Urinary bladder (tissue), 4 donors: ENCODE results near the gene EXOC4. TPM values are rescaled to one million over a fixed set of nuclear protein-coding genes. Genes with fewer than 3 reads are reported as not detected.

Source experiments
- DNase-seq: peaks from one replicate; pipeline ENCODE4 v3.0.0-alpha.2; 2015; ENCODE audit errors: extremely low spot score
- H3K27ac ChIP-seq: one replicate; pipeline ENCODE4 v1.5.1; 2013; ENCODE audit warnings: low read depth, mild to moderate bottlenecking, moderate library complexity
- H3K36me3 ChIP-seq: one replicate; pipeline ENCODE4 v1.6.1; 2013; ENCODE audit warnings: mild to moderate bottlenecking, moderate library complexity; ENCODE audit not compliant: insufficient read depth
- H3K4me1 ChIP-seq: one replicate; pipeline ENCODE4 v1.6.1; 2013; ENCODE audit warnings: mild to moderate bottlenecking, moderate library complexity; ENCODE audit not compliant: insufficient read depth
- H3K4me3 ChIP-seq: one replicate; pipeline ENCODE4 v1.5.1; 2013; ENCODE audit warnings: low read depth, low read length
- WGBS: extraction: QIAGEN DNeasy Blood & Tissue Kit; methylation state at CpG from one replicate; pipeline ENCODE4 v1.1.7; 2013; 5-methylcytosine and 5-hydroxymethylcytosine counted together
- polyA plus RNA-seq: library from polyadenylated mRNA; stranded (reverse); fragments of 200-250 nt; gene quantifications from one replicate; pipeline ENCODE4 v1.2.3, GENCODE V29; 2013
- total RNA-seq: library from RNA; depleted of rRNA; stranded (reverse); fragments of >200 nt; gene quantifications from one replicate; pipeline ENCODE4 v1.2.3, GENCODE V29; 2014
- donor health status: healthy with polysubstance abuse.
- donor health status: healthy.

EXOC4 gene
- total and polyA plus RNA-seq, 2 donors, result 31.0 to 163 TPM

GRCh38 chr7:133839121-133839520 is 586.2 kb downstream of the EXOC4 start:
- Histone ChIP-seq H3K36me3 (no peaks in the 10 kb centered on the region), H3K27ac (no peak overlapping the region), H3K4me3 (no peak overlapping the region), H3K4me1 (no peaks in the 10 kb centered on the region)
- DNase-seq, result no peak
- WGBS, result 96% methylated on average over 3 of the region's 3 CpGs

- Histone ChIP-seq H3K36me3 (no peaks in the 10 kb centered on the region), H3K27ac (no peak overlapping the region), H3K4me1 (no peaks in the 10 kb centered on the region), H3K4me3 (no peak overlapping the region)
- 78% methylated on average over 2 of the region's 2 CpGs for WGBS
- no peak for DNase-seq
Observed at GRCh38 chr7:133843341-133843740, 590.5 kb downstream of the EXOC4 start.

GRCh38 chr7:133845005-133845404 is 592.1 kb downstream of the EXOC4 start:
- no peak overlapping the region for H3K4me3 ChIP-seq
- no peak overlapping the region for H3K27ac ChIP-seq
- no peak for DNase-seq
- H3K4me1 ChIP-seq, result no peaks in the 10 kb centered on the region
- no peaks in the 10 kb centered on the region for H3K36me3 ChIP-seq

GRCh38 chr7:133846203-133846945 is 593.5 kb downstream of the EXOC4 start:
- 90% methylated on average over 8 of the region's 8 CpGs for WGBS
- DNase-seq, result no peak
- Histone ChIP-seq H3K4me1 (no peaks in the 10 kb centered on the region), H3K36me3 (no peaks in the 10 kb centered on the region), H3K4me3 (no peak overlapping the region), H3K27ac (no peak overlapping the region)

GRCh38 chr7:133850497-133851280 is 597.8 kb downstream of the EXOC4 start:
- H3K4me3 ChIP-seq, result no peak overlapping the region
- H3K4me1 ChIP-seq, result no peaks in the 10 kb centered on the region
- DNase-seq, result no peak
- H3K36me3 ChIP-seq, result no peaks in the 10 kb centered on the region
- WGBS, result 77% methylated on average over 5 of the region's 5 CpGs
- H3K27ac ChIP-seq, result no peak overlapping the region

GRCh38 chr7:133851411-133851810 is 598.5 kb downstream of the EXOC4 start:
- DNase-seq, result no peak
- Histone ChIP-seq H3K36me3 (no peaks in the 10 kb centered on the region), H3K4me1 (no peaks in the 10 kb centered on the region), H3K4me3 (no peak overlapping the region), H3K27ac (no peak overlapping the region)
- WGBS, result 96% methylated on average over 2 of the region's 2 CpGs

GRCh38 chr7:133853706-133854276 is 600.9 kb downstream of the EXOC4 start:
- H3K4me3 ChIP-seq, result no peak overlapping the region
- H3K27ac ChIP-seq, result no peak overlapping the region
- 70% methylated on average over 6 of the region's 6 CpGs for WGBS

GRCh38 chr7:133854739-133855138 is 601.9 kb downstream of the EXOC4 start:
- Histone ChIP-seq H3K27ac (no peak overlapping the region), H3K36me3 (no peaks in the 10 kb centered on the region), H3K4me1 (no peaks in the 10 kb centered on the region), H3K4me3 (no peak overlapping the region)
- no peak for DNase-seq

More at GRCh38 chr7:133853706-133854276, 600.9 kb downstream of the EXOC4 start:
- no peak for DNase-seq
- Histone ChIP-seq H3K36me3 (no peaks in the 10 kb centered on the region), H3K4me1 (no peaks in the 10 kb centered on the region)

- no peaks in the 10 kb centered on the region for H3K36me3 ChIP-seq
- H3K4me3 ChIP-seq, result no peak overlapping the region
- no peak for DNase-seq
- 96% methylated on average over 23 of the region's 23 CpGs for WGBS
- no peaks in the 10 kb centered on the region for H3K4me1 ChIP-seq
- H3K27ac ChIP-seq, result no peak overlapping the region
Observed at GRCh38 chr7:133857376-133858119, 604.7 kb downstream of the EXOC4 start.

- Histone ChIP-seq H3K27ac (no peak overlapping the region), H3K4me1 (no peaks in the 10 kb centered on the region)
- 93% methylated on average over 6 of the region's 6 CpGs for WGBS
Observed at GRCh38 chr7:133858311-133858710, 605.4 kb downstream of the EXOC4 start.

GRCh38 chr7:133859231-133859630 is 606.4 kb downstream of the EXOC4 start:
- H3K4me1 ChIP-seq, result no peaks in the 10 kb centered on the region
- H3K27ac ChIP-seq, result no peak overlapping the region
- no peak overlapping the region for H3K4me3 ChIP-seq
- WGBS, result 99% methylated on average over 5 of the region's 5 CpGs
- no peaks in the 10 kb centered on the region for H3K36me3 ChIP-seq
- DNase-seq, result no peak

More at GRCh38 chr7:133858311-133858710, 605.4 kb downstream of the EXOC4 start:
- no peak for DNase-seq
- Histone ChIP-seq H3K36me3 (no peaks in the 10 kb centered on the region), H3K4me3 (no peak overlapping the region)

GRCh38 chr7:133859871-133860450 is 607.1 kb downstream of the EXOC4 start:
- 76% methylated on average over 6 of the region's 6 CpGs for WGBS
- no peak for DNase-seq
- Histone ChIP-seq H3K27ac (no peak overlapping the region), H3K4me3 (no peak overlapping the region), H3K4me1 (no peaks in the 10 kb centered on the region), H3K36me3 (no peaks in the 10 kb centered on the region)

GRCh38 chr7:133860628-133861335 is 607.9 kb downstream of the EXOC4 start:
- H3K4me1 ChIP-seq, result no peaks in the 10 kb centered on the region
- no peaks in the 10 kb centered on the region for H3K36me3 ChIP-seq
- DNase-seq, result no peak
- H3K4me3 ChIP-seq, result no peak overlapping the region
- no peak overlapping the region for H3K27ac ChIP-seq
- 75% methylated on average over 1 of the region's 1 CpG for WGBS
